ENCODE results near the gene GALK1. TPM values are rescaled to one million over a fixed set of nuclear protein-coding genes. Genes with fewer than 3 reads are reported as not detected.

The GALK1 gene
- total and polyA plus RNA-seq, 9 of the 15 experiments (the other 6 are each of a cell fraction or from before 2014, with no cell fraction given): 0.45 to 51.6 (median 17.4) TPM

DNA sequence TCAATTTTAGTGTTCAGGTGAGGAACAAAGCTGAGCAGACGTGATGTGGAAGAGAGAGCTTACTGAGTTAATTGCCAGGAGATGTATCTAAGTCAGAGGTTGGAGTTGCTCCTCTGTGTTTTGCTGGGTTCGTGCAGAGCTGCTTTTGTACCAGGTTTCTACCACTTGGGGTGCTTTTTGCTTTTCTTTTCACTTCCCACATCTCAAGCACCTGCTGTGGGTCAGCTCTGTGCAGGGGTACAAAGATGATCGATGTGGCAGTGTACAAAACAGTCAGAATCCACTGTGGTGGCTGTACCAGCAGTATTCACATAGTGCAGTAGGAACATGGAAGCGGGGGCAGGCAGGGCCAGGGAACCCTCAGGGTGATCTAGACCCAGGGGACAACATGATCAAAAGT is 34.4 kb upstream of the GALK1 start:
- BruUV-seq (replicated peaks): no TSS peak
- H3K9me1 ChIP-seq (ENCODE audit: control insufficient read depth, insufficient read depth, low read length): no peaks in the 10 kb centered on the region
- H3K4me3 ChIP-seq: no peak overlapping the region
- ATAC-seq (no peak), FAIRE-seq (no peak), DNase-seq (ENCODE audit: extremely low read depth in 1 of 4, low spot score in 3 of 4) (peak in 1 of 4 experiments; percentile 27)
- no peak overlapping the region for H3K9ac ChIP-seq (ENCODE audit: insufficient read depth in 1 of 2, low read depth in 2 of 2, low read length in 2 of 2)
- ChIA-PET CTCF (ENCODE audit: low intra/inter-chr PET ratio) (no interaction called here), POLR2A (interaction anchor here (0.6 to 6.5 kb wide), 9 partner anchors 9 to 57 kb away, joined by 3 to 62 read pairs (median 8); partner anchors contain the start of gene UNK)
- no peak for TF ChIP-seq ARID1B (IDR thresholded peaks at IDR 0.05)
- peaks cover 34% of the 10 kb centered on the region; the same call in 2 of the 3 replicates for H3K36me3 ChIP-seq (ENCODE audit: control insufficient read depth, insufficient read depth, low read length)
- H3K27me3 ChIP-seq (ENCODE audit: control insufficient read depth in 2 of 2, insufficient read depth in 2 of 2, low read length in 2 of 2): no peaks in the 10 kb centered on the region
- no peaks in the 10 kb centered on the region for H4K20me1 ChIP-seq (replicated peaks; ENCODE audit: control insufficient read depth, insufficient read depth, low read length)
- no peak overlapping the region for H2AFZ ChIP-seq (ENCODE audit: low read depth, low read length)
- in situ Hi-C loops (cut with MboI) (no loop called here), intact Hi-C loops (cut with micrococcal nuclease) (no loop called here)
- H3K4me1 ChIP-seq (replicated peaks in 1 of 2; ENCODE audit: control insufficient read depth in 2 of 2, insufficient read depth in 2 of 2, low read length in 2 of 2): no peaks in the 10 kb centered on the region; a peak in 1 of 5 replicates
- H3K27ac ChIP-seq (ENCODE audit: extremely low read depth, low read depth, low read length): no peak overlapping the region
- H3K4me2 ChIP-seq (ENCODE audit: insufficient read depth, low read length): no peak overlapping the region
- H3K9me3 ChIP-seq (replicated peaks; ENCODE audit: control insufficient read depth, insufficient read depth, low read depth, low read length): no peaks in the 10 kb centered on the region
- 0 out of 3 replicates have a peak, but pooled peaks cover 7% of the 10 kb centered on the region for H3K79me2 ChIP-seq (ENCODE audit: control insufficient read depth, insufficient read depth, low read length)
- WGBS (ENCODE audit: insufficient coverage, low coverage, missing lambda C conversion rate): 89% methylated on average over 4 of the region's 4 CpGs

GRCh38 chr17:75795820-75796607 is 31.0 kb upstream of the GALK1 start:
- 81% methylated on average over 8 of the region's 8 CpGs for WGBS (ENCODE audit: insufficient coverage, low coverage, missing lambda C conversion rate)
- peaks cover 60% of the 10 kb centered on the region; the same call in 2 of the 3 replicates for H3K36me3 ChIP-seq (ENCODE audit: control insufficient read depth, insufficient read depth, low read length)
- DNase-seq (ENCODE audit: extremely low read depth in 1 of 4, low spot score in 3 of 4): no peak
- H4K20me1 ChIP-seq (replicated peaks; ENCODE audit: control insufficient read depth, insufficient read depth, low read length): no peaks in the 10 kb centered on the region
- H3K27me3 ChIP-seq (ENCODE audit: control insufficient read depth in 2 of 2, insufficient read depth in 2 of 2, low read length in 2 of 2): no peaks in the 10 kb centered on the region
- intact Hi-C loops (cut with micrococcal nuclease): no loop called here
- no TSS peak for BruUV-seq (replicated peaks)
- POLR2A ChIA-PET: interaction anchor here (0.5 to 6.5 kb wide), 7 partner anchors 8 to 30 kb away, joined by 3 to 62 read pairs (median 7); partner anchors contain the start of gene UNK
- in situ Hi-C loops (cut with MboI): no loop called here
- H3K27ac ChIP-seq (ENCODE audit: extremely low read depth, low read depth, low read length): no peak overlapping the region
- H3K9me1 ChIP-seq (ENCODE audit: control insufficient read depth, insufficient read depth, low read length): no peaks in the 10 kb centered on the region
- TF ChIP-seq ESRRA (IDR thresholded peaks at IDR 0.05; ENCODE audit: borderline replicate concordance, low read depth) (no peak), FIP1L1 (IDR thresholded peaks at IDR 0.05; ENCODE audit: low read depth, low read length, poor library complexity, severe bottlenecking) (no peak), SPI1 (IDR thresholded peaks at IDR 0.05; ENCODE audit: borderline replicate concordance, low read depth, low read length) (no peak), NFRKB (IDR thresholded peaks at IDR 0.05; ENCODE audit: low read depth) (no peak)
- no peak overlapping the region for H2AFZ ChIP-seq (ENCODE audit: low read depth, low read length)
- no peak for FAIRE-seq
- no peak overlapping the region for H3K4me2 ChIP-seq (ENCODE audit: insufficient read depth, low read length)
- CTCF ChIA-PET (ENCODE audit: low intra/inter-chr PET ratio): no interaction called here
- no peak overlapping the region for H3K4me3 ChIP-seq
- no peak overlapping the region for H3K9ac ChIP-seq (ENCODE audit: insufficient read depth in 1 of 2, low read depth in 2 of 2, low read length in 2 of 2)
- no peaks in the 10 kb centered on the region for H3K4me1 ChIP-seq (replicated peaks in 1 of 2; ENCODE audit: control insufficient read depth in 2 of 2, insufficient read depth in 2 of 2, low read length in 2 of 2)
- no peak for ATAC-seq
- H3K9me3 ChIP-seq (replicated peaks; ENCODE audit: control insufficient read depth, insufficient read depth, low read depth, low read length): no peaks in the 10 kb centered on the region
- H3K79me2 ChIP-seq (ENCODE audit: control insufficient read depth, insufficient read depth, low read length): peaks cover 11% of the 10 kb centered on the region; the same call in 1 of the 3 replicates

All from K562 (cell line).